ENCODE measurements around the gene JTB. TPM values are rescaled to one million over a fixed set of nuclear protein-coding genes. Genes with fewer than 3 reads are reported as not detected.

Gene JTB
- total RNA-seq, 4 donors from 2014 or later: 158 to 193 (median 180) TPM

DNA sequence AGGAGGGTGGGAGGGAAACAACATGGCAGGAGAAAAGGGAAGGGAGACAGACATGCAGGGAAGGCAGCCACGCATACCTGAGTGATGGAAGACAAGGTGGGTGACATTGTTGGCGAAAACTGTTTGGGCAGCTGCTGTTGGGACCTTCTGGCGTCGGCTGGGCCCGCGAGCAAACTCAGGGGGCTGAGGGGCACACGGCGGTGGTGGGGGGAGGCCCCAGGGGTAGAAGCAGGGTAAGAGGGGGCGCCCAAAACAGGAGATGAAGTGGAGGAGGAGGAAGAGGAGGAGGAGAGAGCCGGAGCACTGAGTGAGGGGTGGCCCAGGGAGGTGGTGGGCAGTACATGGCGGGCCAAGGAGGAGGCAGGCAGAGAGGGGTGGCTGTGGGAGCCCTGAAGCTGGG, 26.3 kb downstream of the JTB start:
- Histone ChIP-seq H3K4me1 (peaks cover 0 to 44% (median 10%) of the 10 kb centered on the region in 3 donors), H3K27ac (no peak overlapping the region), H3K36me3 (peaks cover 0 to 82% of the 10 kb centered on the region in 2 donors), H3K9me3 (no peaks in the 10 kb centered on the region), H3K4me3 (no peak overlapping the region), H3K27me3 (no peaks in the 10 kb centered on the region)
- WGBS, 2 donors (ENCODE audit: low coverage in 1 of 2): 87 to 97% methylated on average over 3 to 7 of the region's 11 CpGs
- ATAC-seq: no peak
- TF ChIP-seq, protein P1, sequence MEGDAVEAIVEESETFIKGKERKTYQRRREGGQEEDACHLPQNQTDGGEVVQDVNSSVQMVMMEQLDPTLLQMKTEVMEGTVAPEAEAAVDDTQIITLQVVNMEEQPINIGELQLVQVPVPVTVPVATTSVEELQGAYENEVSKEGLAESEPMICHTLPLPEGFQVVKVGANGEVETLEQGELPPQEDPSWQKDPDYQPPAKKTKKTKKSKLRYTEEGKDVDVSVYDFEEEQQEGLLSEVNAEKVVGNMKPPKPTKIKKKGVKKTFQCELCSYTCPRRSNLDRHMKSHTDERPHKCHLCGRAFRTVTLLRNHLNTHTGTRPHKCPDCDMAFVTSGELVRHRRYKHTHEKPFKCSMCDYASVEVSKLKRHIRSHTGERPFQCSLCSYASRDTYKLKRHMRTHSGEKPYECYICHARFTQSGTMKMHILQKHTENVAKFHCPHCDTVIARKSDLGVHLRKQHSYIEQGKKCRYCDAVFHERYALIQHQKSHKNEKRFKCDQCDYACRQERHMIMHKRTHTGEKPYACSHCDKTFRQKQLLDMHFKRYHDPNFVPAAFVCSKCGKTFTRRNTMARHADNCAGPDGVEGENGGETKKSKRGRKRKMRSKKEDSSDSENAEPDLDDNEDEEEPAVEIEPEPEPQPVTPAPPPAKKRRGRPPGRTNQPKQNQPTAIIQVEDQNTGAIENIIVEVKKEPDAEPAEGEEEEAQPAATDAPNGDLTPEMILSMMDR (IDR thresholded peaks at IDR 0.05): no peak

DNA sequence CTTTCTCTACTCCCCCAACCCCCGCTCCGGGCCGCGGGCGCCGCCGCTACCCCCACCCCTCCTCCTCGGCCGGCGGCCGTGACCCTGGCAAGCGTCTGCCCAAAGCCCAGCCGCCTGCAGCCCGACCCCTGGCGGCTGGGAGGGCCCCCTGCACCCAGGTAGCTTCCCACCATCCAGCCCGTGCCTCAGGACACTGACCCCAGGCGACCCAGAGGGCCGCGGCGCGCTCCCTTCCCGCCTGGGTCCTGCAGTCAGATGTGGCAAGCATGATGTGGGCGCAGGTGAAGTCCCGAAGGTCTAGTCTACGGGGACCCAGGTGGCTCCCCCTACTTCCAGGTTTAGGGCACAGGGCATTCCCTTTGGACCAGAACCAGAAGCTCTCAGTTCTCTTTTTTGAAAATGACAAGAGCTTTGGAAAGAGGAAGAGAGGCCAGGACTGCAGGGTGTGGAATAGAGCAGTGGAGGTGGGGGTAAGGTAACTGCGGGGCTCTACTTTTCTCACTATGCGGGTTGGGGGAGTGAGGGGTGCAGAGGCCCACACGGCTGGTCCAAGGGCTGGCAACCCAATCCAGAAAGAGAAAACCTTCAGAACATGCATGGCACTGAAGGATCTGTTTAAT, 30.7 kb downstream of the JTB start, which contains the start of gene DENND4B:
Gene DENND4B (minus strand): TSS at position 97 of the 620 bp plus-strand sequence. CDS start 2,344 bp downstream, outside the sequence.
- peak; percentile 87 for ATAC-seq
- no peaks in the 10 kb centered on the region for H3K27me3 ChIP-seq
- no peak for TF ChIP-seq POLR2A (IDR thresholded peaks at IDR 0.05)
- TF ChIP-seq, protein P1 (IDR thresholded peaks at IDR 0.05): peak in 3 of 4 experiments; percentile 92 to 100 (median 94)
- no peak for TF ChIP-seq EP300 (IDR thresholded peaks at IDR 0.05)
- peak; percentile 74 for TF ChIP-seq POLR2AphosphoS5 (IDR thresholded peaks at IDR 0.05)
- H3K27ac ChIP-seq: peak within 1 kb of the TSS; percentile 89 to 99 (median 98)
- no peaks in the 10 kb centered on the region for H3K9me3 ChIP-seq
- peaks cover 0 to 42% (median 9%) of the 10 kb centered on the region in 3 donors for H3K4me1 ChIP-seq
- peaks cover 0 to 72% of the 10 kb centered on the region in 2 donors for H3K36me3 ChIP-seq
- peak within 1 kb of the TSS; percentile 76 to 99 for H3K4me3 ChIP-seq
- WGBS, 2 donors (ENCODE audit: low coverage in 1 of 2): 21 to 52% methylated on average over 2 of the region's 28 CpGs

DNA sequence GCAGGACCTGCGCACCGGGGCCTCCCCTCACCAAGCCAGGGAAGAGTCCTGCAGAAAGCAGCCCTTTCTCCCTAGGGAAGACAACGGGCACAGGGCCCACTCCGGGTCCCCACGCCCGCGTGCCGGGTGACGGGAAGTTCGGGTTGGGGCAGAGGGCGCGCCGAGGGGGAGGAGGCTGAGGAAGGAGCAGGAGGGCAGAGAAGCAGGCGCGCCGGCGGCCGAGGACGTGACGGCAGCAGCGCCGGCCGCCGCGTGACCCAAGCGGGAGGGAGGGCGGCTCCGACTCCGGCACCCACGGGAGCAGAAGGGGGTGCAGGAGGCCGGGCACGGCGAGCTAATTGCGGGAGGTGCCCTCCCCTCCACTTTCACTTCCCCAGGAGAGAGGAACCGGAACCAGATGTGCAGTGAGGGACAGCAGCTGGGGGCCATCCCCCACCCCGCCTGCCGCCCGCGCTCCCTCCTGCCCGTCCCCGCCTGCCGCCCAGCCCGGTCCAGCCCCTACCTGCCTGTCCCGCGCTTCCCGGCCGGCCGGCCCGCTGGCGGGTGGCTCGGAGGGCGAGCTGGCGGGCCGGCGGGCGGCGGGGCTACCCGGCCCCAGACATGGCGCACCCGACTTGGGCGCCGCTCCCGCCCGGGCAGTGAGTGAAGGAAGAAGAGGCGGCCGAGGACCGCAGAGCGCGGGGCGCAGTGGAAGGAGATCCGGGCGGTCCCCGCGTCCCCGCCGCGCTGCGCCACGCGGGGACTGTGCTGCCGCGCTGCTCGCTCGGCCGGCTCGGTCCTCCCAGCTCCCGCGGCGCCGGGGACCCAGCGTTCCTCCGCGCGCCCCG, 31.5 kb downstream of the JTB start:
- peak overlapping the region; percentile 89 to 99 (median 98) for H3K27ac ChIP-seq
- ATAC-seq: peak; percentile 86
- H3K36me3 ChIP-seq: peaks cover 0 to 72% of the 10 kb centered on the region in 2 donors
- WGBS, 2 donors (ENCODE audit: low coverage in 1 of 2): no CpG with 5 or more reads among the region's 95 CpGs
- peaks cover 0 to 42% (median 9%) of the 10 kb centered on the region in 3 donors for H3K4me1 ChIP-seq
- H3K27me3 ChIP-seq: no peaks in the 10 kb centered on the region
- peak overlapping the region; percentile 76 to 99 for H3K4me3 ChIP-seq
- peak in 1 of 2 donors; percentile 42 for TF ChIP-seq POLR2A (IDR thresholded peaks at IDR 0.05)
- no peak for TF ChIP-seq EP300 (IDR thresholded peaks at IDR 0.05)
- peak; percentile 75 for TF ChIP-seq POLR2AphosphoS5 (IDR thresholded peaks at IDR 0.05)
- TF ChIP-seq, protein P1 (IDR thresholded peaks at IDR 0.05): no peak
- H3K9me3 ChIP-seq: no peaks in the 10 kb centered on the region

DNA sequence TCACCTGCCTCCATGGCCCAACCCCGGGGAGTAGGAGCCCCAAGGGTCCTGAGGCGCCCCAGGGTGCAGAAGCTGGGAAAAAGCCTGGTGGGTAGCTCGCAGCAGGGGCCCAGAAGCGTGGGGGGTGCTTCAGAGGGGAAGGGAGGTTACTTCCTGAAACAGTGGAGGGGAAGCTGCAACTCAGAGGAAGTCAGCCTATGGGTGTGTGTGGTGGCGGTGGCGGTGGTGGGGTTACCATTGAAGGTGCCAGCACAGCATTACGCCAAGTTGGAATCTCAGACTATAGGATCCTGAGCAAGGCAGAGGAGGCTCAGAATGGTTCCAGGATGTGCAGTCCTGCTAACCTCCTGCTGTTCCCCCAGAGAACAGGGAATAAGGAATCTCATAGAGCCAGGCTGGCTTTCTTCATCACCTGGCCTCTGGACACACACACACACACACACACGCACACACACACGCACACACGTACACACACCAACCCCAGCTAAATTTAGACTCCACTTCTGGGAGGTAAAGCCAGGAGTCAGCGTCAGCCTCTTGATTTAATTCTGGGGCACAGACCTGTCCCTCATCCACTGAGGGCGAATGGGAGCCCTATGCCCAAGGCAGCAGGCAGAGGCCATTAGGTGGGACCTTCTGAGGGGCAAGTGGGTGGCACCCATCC, 32.2 kb downstream of the JTB start:
- peak; percentile 17 for ATAC-seq
- H3K27ac ChIP-seq: peak overlapping the region; percentile 89 to 99 (median 98)
- 13 to 44% methylated on average over 3 of the region's 12 CpGs for WGBS, 2 donors (ENCODE audit: low coverage in 1 of 2)
- peaks cover 0 to 42% (median 9%) of the 10 kb centered on the region in 3 donors for H3K4me1 ChIP-seq
- peak overlapping the region; percentile 76 to 99 for H3K4me3 ChIP-seq
- H3K27me3 ChIP-seq: no peaks in the 10 kb centered on the region
- no peaks in the 10 kb centered on the region for H3K9me3 ChIP-seq
- TF ChIP-seq, protein P1 (IDR thresholded peaks at IDR 0.05): no peak
- TF ChIP-seq POLR2A (IDR thresholded peaks at IDR 0.05): no peak
- no peak for TF ChIP-seq POLR2AphosphoS5 (IDR thresholded peaks at IDR 0.05)
- peaks cover 0 to 72% of the 10 kb centered on the region in 2 donors for H3K36me3 ChIP-seq

All from gastroesophageal sphincter (tissue), 4 donors.